Measurements from ENCODE around the gene NKX3-2.

NKX3-2 gene

GRCh38 chr4:13544606-13545393 is 492 bp upstream of the NKX3-2 start:
- DNase-seq = peak; percentile 44

GRCh38 chr4:13543032-13543838 is 1.1 kb downstream of the NKX3-2 start:
- DNase-seq = no peak

GRCh38 chr4:13542577-13543031 is 1.7 kb downstream of the NKX3-2 start:
- no peak for DNase-seq

- no peak for DNase-seq
These were observed 2.4 kb downstream of the NKX3-2 start for GRCh38 chr4:13541720-13542576.

- DNase-seq = no peak
These were observed 3.1 kb downstream of the NKX3-2 start for GRCh38 chr4:13541176-13541604.

GRCh38 chr4:13540446-13541175 is 3.7 kb downstream of the NKX3-2 start:
- no peak for DNase-seq

GRCh38 chr4:13539619-13540445 is 4.5 kb downstream of the NKX3-2 start:
- no peak for DNase-seq

- no peak for DNase-seq
These were observed 5.2 kb downstream of the NKX3-2 start for GRCh38 chr4:13539047-13539618.

- DNase-seq = no peak
These were observed 5.8 kb downstream of the NKX3-2 start for GRCh38 chr4:13538427-13538973.

- no peak for DNase-seq
These were observed 6.5 kb downstream of the NKX3-2 start for GRCh38 chr4:13537832-13538177.

GRCh38 chr4:13537011-13537831 is 7.1 kb downstream of the NKX3-2 start:
- no peak for DNase-seq

GRCh38 chr4:13536607-13537006 is 7.7 kb downstream of the NKX3-2 start:
- DNase-seq = no peak

- DNase-seq = no peak
These were observed 8.5 kb downstream of the NKX3-2 start for GRCh38 chr4:13535708-13536361.

- DNase-seq = no peak
These were observed 9.2 kb downstream of the NKX3-2 start for GRCh38 chr4:13535118-13535517.

- DNase-seq = no peak
These were observed 9.8 kb downstream of the NKX3-2 start for GRCh38 chr4:13534344-13535063.

- no peak for DNase-seq
These were observed 10.5 kb downstream of the NKX3-2 start for GRCh38 chr4:13533670-13534343.

GRCh38 chr4:13531625-13531998 is 12.7 kb downstream of the NKX3-2 start:
- no peak for DNase-seq

Data from activated naive CD4-positive, alpha-beta T cell treated with Interleukin-2 at 50 U/mL for 16 hours (primary cell).